Ascending aorta (tissue), 2 donors: ENCODE data around the gene EFNA2. TPM values are rescaled to one million over a fixed set of nuclear protein-coding genes. Genes with fewer than 3 reads are reported as not detected.

Experiments used
- DNase-seq, 2 donors: peaks; one replicate each; pipeline ENCODE4 v3.0.0-alpha.2; 2019; ENCODE audit warnings: low spot score in 2 of 2
- H3K27ac ChIP-seq, 2 donors: fragments of 200-600 bp; sonication (generic); one replicate each; pipeline ENCODE4 v1.5.1; 2016 to 2017; ENCODE audit warnings: mild to moderate bottlenecking in 1 of 2
- H3K27me3 ChIP-seq: fragments of 200-600 bp; sonication (generic); one replicate; pipeline ENCODE4 v1.5.1; 2017
- H3K36me3 ChIP-seq, 2 donors: fragments of 200-600 bp; sonication (generic); one replicate each; pipeline ENCODE4 v1.5.1; 2016
- H3K4me1 ChIP-seq, 2 donors: fragments of 200-600 bp; sonication (generic); one replicate each; pipeline ENCODE4 v1.5.1; 2016 to 2017; ENCODE audit warnings: mild to moderate bottlenecking in 1 of 2
- H3K4me3 ChIP-seq, 2 donors: fragments of 200-600 bp; sonication (generic); one replicate each; pipeline ENCODE4 v1.5.1; 2016 to 2017; ENCODE audit warnings: mild to moderate bottlenecking in 1 of 2
- H3K9me3 ChIP-seq, 2 donors: fragments of 200-600 bp; sonication (generic); one replicate each; pipeline ENCODE4 v1.5.1; 2016
- intact Hi-C: fragments of 100-400 bp; cut with DNase I; formaldehyde crosslinking; loops from one replicate; pipeline ENCODE4 v1.15.1; 2023
- total RNA-seq: library from RNA; depleted of rRNA; stranded (reverse); fragments of >200 nt; gene quantifications from one replicate; pipeline ENCODE4 v1.1.0, GENCODE V29; 2016
- TF ChIP-seq, protein P1 (sequence below), 3 experiments: fragments of 200-600 bp in 2 of 3; fragments of 450-650 bp in 1 of 3; sonication (generic) in 2 of 3; IDR thresholded peaks; one replicate each; pipeline ENCODE4 v1.5.1; 2016 to 2019; ENCODE audit warnings: antibody characterized with exemption in 3 of 3, mild to moderate bottlenecking in 1 of 3, moderate library complexity in 1 of 3

Gene EFNA2
- total RNA-seq, 1 donor from 2014 or later: not detected

DNA sequence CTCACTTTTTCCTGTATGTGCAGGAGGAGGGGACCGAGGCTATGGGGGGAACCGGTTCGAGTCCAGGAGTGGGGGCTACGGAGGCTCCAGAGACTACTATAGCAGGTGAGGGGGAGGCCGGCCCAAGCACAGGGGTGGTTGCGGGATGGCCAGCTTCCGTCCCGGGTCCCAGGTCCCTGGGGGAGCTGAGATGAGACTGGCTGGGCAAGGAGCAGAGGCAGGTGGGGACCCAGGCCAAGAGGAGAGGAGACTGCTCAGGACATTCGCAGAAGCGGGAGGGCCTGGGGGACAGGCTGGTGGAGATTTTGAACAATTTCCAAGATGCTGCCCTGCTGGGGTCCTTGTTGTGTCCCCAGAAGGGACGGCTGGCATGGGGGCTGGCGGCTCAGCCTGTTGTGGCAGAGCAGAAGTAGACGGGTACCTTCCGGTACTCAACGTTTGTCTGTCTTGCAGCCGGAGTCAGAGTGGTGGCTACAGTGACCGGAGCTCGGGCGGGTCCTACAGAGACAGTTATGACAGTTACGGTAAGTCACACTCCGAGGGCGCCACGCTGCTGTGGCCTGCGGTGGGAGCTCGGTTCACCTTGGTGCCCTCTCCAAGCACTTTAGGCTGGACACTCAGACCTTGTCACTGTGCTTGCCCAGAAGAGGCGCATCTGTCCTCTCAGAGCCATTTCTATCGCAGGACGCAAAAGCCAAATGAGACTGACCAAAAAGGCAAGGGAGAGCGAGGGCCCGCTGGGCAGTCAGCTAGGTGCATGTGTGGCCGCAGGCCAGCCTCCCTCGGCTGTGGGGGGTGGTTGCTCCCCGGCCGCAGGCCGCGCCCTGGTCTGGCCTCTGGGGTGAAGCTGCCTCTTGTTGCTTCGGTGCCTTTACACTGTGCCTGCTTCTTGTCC, 13.9 kb upstream of the EFNA2 start:
- peak overlapping the region; percentile 71 to 88 for H3K4me3 ChIP-seq
- H3K27me3 ChIP-seq: no peaks in the 10 kb centered on the region
- H3K27ac ChIP-seq: peak overlapping the region; percentile 94 to 95
- peaks cover 43 to 44% of the 10 kb centered on the region in 2 donors for H3K36me3 ChIP-seq
- no peaks in the 10 kb centered on the region for H3K9me3 ChIP-seq
- intact Hi-C loops: no loop called here
- TF ChIP-seq, protein P1, sequence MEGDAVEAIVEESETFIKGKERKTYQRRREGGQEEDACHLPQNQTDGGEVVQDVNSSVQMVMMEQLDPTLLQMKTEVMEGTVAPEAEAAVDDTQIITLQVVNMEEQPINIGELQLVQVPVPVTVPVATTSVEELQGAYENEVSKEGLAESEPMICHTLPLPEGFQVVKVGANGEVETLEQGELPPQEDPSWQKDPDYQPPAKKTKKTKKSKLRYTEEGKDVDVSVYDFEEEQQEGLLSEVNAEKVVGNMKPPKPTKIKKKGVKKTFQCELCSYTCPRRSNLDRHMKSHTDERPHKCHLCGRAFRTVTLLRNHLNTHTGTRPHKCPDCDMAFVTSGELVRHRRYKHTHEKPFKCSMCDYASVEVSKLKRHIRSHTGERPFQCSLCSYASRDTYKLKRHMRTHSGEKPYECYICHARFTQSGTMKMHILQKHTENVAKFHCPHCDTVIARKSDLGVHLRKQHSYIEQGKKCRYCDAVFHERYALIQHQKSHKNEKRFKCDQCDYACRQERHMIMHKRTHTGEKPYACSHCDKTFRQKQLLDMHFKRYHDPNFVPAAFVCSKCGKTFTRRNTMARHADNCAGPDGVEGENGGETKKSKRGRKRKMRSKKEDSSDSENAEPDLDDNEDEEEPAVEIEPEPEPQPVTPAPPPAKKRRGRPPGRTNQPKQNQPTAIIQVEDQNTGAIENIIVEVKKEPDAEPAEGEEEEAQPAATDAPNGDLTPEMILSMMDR (IDR thresholded peaks at IDR 0.05): no peak
- H3K4me1 ChIP-seq: peaks cover 42 to 74% of the 10 kb centered on the region in 2 donors
- no peak for DNase-seq

DNA sequence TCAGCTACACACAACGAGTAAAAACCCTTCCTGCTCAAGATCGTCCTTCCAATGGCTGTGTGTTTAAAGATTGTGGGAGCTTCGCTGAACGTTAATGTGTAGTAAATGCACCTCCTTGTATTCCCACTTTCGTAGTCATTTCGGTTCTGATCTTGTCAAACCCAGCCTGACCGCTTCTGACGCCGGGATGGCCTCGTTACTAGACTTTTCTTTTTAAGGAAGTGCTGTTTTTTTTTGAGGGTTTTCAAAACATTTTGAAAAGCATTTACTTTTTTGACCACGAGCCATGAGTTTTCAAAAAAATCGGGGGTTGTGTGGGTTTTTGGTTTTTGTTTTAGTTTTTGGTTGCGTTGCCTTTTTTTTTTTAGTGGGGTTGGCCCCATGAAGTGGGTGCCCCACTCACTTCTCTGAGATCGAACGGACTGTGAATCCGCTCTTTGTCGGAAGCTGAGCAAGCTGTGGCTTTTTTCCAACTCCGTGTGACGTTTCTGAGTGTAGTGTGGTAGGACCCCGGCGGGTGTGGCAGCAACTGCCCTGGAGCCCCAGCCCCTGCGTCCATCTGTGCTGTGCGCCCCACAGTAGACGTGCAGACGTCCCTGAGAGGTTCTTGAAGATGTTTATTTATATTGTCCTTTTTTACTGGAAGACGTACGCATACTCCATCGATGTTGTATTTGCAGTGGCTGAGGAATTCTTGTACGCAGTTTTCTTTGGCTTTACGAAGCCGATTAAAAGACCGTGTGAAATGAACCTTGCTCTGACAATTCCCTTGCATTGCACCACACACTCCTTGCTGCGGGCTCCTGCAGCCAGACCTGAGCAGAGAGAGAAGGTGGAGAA, 13.0 kb upstream of the EFNA2 start:
- H3K9me3 ChIP-seq: no peaks in the 10 kb centered on the region
- intact Hi-C loops: no loop called here
- H3K4me1 ChIP-seq: peaks cover 38 to 67% of the 10 kb centered on the region in 2 donors
- H3K27ac ChIP-seq: peak overlapping the region; percentile 6 to 95
- H3K4me3 ChIP-seq: peak overlapping the region in 1 of 2 donors; percentile 71
- TF ChIP-seq, protein P1 (IDR thresholded peaks at IDR 0.05): no peak
- no peaks in the 10 kb centered on the region for H3K27me3 ChIP-seq
- H3K36me3 ChIP-seq: peaks cover 43 to 50% of the 10 kb centered on the region in 2 donors
- no peak for DNase-seq

DNA sequence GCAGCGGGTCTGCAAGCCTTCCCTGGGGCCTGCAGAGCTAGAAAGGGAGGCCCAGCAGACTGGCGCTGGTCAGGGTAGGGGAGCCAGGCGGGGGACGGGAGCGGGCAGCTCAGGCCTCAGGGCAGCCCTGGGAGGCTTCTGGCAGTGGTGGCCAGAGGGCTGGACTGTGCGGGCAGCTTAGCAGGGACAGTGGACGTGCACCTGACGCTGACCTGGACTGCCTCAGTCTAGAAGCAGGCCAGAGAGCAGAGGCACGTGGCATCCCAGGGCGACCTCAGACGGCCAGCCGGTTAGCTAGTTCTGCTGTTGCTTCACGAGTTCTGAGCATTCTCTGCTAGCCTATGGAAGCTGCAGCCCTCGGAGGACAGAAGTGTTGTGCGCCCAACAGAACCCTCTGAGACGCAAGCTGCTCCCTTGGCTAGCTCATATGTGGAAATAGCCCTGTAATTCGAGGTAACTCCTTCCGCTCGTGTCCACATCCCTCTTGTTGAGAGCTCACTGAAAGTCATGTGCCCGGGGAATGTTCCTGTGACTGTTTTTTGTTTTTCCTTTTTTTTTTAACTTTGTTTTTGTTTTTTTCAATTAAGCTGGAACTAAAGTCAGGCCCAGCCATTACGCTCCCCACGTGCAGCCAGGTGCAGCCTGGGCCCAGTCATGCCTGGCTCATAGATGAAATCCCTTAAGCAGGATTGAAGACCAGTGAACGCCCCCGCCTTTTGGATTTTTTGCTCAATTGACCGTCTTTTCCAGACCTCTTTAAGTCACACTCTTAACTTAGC, 12.2 kb upstream of the EFNA2 start:
- peak overlapping the region in 1 of 2 donors; percentile 99 for H3K27ac ChIP-seq
- peaks cover 43 to 52% of the 10 kb centered on the region in 2 donors for H3K36me3 ChIP-seq
- no peak for DNase-seq
- H3K4me1 ChIP-seq: peaks cover 35 to 59% of the 10 kb centered on the region in 2 donors
- H3K4me3 ChIP-seq: no peak overlapping the region
- TF ChIP-seq, protein P1 (IDR thresholded peaks at IDR 0.05): no peak
- no peaks in the 10 kb centered on the region for H3K27me3 ChIP-seq
- intact Hi-C loops: no loop called here
- no peaks in the 10 kb centered on the region for H3K9me3 ChIP-seq

- peaks cover 49 to 57% of the 10 kb centered on the region in 2 donors for H3K36me3 ChIP-seq
- intact Hi-C loops: no loop called here
- TF ChIP-seq, protein P1 (IDR thresholded peaks at IDR 0.05): no peak
- DNase-seq: no peak
- peaks cover 33 to 55% of the 10 kb centered on the region in 2 donors for H3K4me1 ChIP-seq
- H3K4me3 ChIP-seq: peak overlapping the region; percentile 79 to 86
- H3K27me3 ChIP-seq: no peaks in the 10 kb centered on the region
- H3K27ac ChIP-seq: peak overlapping the region; percentile 94 to 99
- no peaks in the 10 kb centered on the region for H3K9me3 ChIP-seq
These were observed 11.4 kb upstream of the EFNA2 start for GRCh38 chr19:1274081-1274851.
